IMR-90 (cell line): ENCODE data around the gene PPP1R1A. TPM values are rescaled to one million over a fixed set of nuclear protein-coding genes. Genes with fewer than 3 reads are reported as not detected.

Experiments
- ATAC-seq: fragments of 200-7000 bp; cut with Tn5 transposase; 2 replicates; pipeline ENCODE4 v1.9.1; 2020; ENCODE audit warnings: low read depth, mild to moderate bottlenecking, moderate library complexity
- BruUV-seq: library from RNA; stranded (reverse); fragments of 400-500 nt; replicated peaks from 2 replicates; lab custom pipeline; 2021; lab: Mats Ljungman, UMichigan
- CTCF ChIA-PET: fragments of 300-600 bp; formaldehyde crosslinking; extraction: SDS; loops from one replicate; lab custom pipeline; 2021; ENCODE audit warnings: antibody characterized with exemption; lab: Yijun Ruan, JAX
- POLR2A ChIA-PET: fragments of 300-600 bp; sonication (Branson Sonifier 250); formaldehyde crosslinking; loops from one replicate; lab custom pipeline; 2022; ENCODE audit warnings: antibody characterized with exemption; ENCODE audit not compliant: unreplicated experiment; lab: Charles Lee
- DNase-seq: peaks from one replicate; pipeline ENCODE4 v3.0.0; 2013
- H2AFZ ChIP-seq: replicated peaks from 2 replicates; pipeline ENCODE3; 2013; ENCODE audit warnings: low read length, mild to moderate bottlenecking; ENCODE audit not compliant: poor library complexity
- H2AK5ac ChIP-seq: 2 replicates; pipeline ENCODE4 v1.6.1; 2013; ENCODE audit warnings: low read depth, low read length, inconsistent platforms
- H2AK9ac ChIP-seq: replicated peaks from 2 replicates; pipeline ENCODE3; 2013; ENCODE audit warnings: mild to moderate bottlenecking, low read depth, low read length, moderate library complexity; ENCODE audit not compliant: poor library complexity
- H2BK120ac ChIP-seq: 2 replicates; pipeline ENCODE4 v1.6.1; 2013; ENCODE audit warnings: low read depth, low read length, inconsistent platforms
- H2BK15ac ChIP-seq: 3 replicates; pipeline ENCODE4 v1.6.1; 2013; ENCODE audit warnings: low read depth, low read length, inconsistent platforms
- H2BK20ac ChIP-seq: 2 replicates; pipeline ENCODE4 v1.6.1; 2013; ENCODE audit warnings: low read depth, mild to moderate bottlenecking, inconsistent platforms, low read length, moderate library complexity
- H2BK5ac ChIP-seq: 2 replicates; pipeline ENCODE4 v1.6.1; 2013; ENCODE audit warnings: mild to moderate bottlenecking, low read depth, low read length, inconsistent platforms; ENCODE audit not compliant: poor library complexity, severe bottlenecking
- H3K14ac ChIP-seq: replicated peaks from 2 replicates; pipeline ENCODE4 v1.6.1; 2013; ENCODE audit warnings: low read depth, low read length, inconsistent platforms
- H3K18ac ChIP-seq: 2 replicates; pipeline ENCODE4 v1.6.1; 2013; ENCODE audit warnings: low read depth, low read length, control low read depth
- H3K23ac ChIP-seq: 2 replicates; pipeline ENCODE4 v1.6.1; 2013; ENCODE audit warnings: low read depth, low read length, inconsistent platforms
- H3K27ac ChIP-seq: 2 replicates; pipeline ENCODE4 v1.5.1; 2013; ENCODE audit warnings: mild to moderate bottlenecking, control low read depth, low read length; ENCODE audit not compliant: insufficient read depth
- H3K27me3 ChIP-seq: 2 replicates; pipeline ENCODE4 v1.6.1; 2013; ENCODE audit warnings: low read length; ENCODE audit not compliant: control insufficient read depth, insufficient read depth
- H3K36me3 ChIP-seq: 2 replicates; pipeline ENCODE4 v1.6.1; 2013; ENCODE audit warnings: low read length, mixed read lengths; ENCODE audit not compliant: control insufficient read depth, insufficient read depth
- H3K4ac ChIP-seq: 2 replicates; pipeline ENCODE4 v1.6.1; 2013; ENCODE audit warnings: low read depth, low read length, inconsistent platforms
- H3K4me1 ChIP-seq: 2 replicates; pipeline ENCODE4 v1.6.1; 2013; ENCODE audit warnings: low read length, mixed read lengths; ENCODE audit not compliant: control insufficient read depth, insufficient read depth
- H3K4me2 ChIP-seq: 2 replicates; pipeline ENCODE4 v1.6.1; 2013; ENCODE audit warnings: low read depth, mild to moderate bottlenecking, control low read depth, low read length, moderate library complexity
- H3K4me3 ChIP-seq: 2 replicates; pipeline ENCODE4 v1.5.1; 2013; ENCODE audit warnings: low read depth, mild to moderate bottlenecking, control low read depth, low read length, moderate library complexity; ENCODE audit not compliant: insufficient read depth
- H3K56ac ChIP-seq: 2 replicates; pipeline ENCODE4 v1.6.1; 2013; ENCODE audit warnings: low read length, inconsistent platforms; ENCODE audit not compliant: insufficient read depth; ENCODE audit errors: extremely low read depth
- H3K79me1 ChIP-seq, 2 experiments: 2 replicates each; pipeline ENCODE4 v1.6.1; 2013; ENCODE audit warnings: low read length in 2 of 2, inconsistent platforms in 1 of 2, low read depth in 1 of 2
- H3K9ac ChIP-seq: 2 replicates; pipeline ENCODE4 v1.6.1; 2013; ENCODE audit warnings: low read depth, low read length, control low read depth
- H3K9me1 ChIP-seq: 2 replicates; pipeline ENCODE4 v1.6.1; 2013; ENCODE audit warnings: low read length, inconsistent platforms; ENCODE audit not compliant: insufficient read depth
- H3K9me3 ChIP-seq: 2 replicates; pipeline ENCODE4 v1.6.1; 2013; ENCODE audit warnings: low read length; ENCODE audit not compliant: control insufficient read depth, insufficient read depth
- H4K20me1 ChIP-seq: 2 replicates; pipeline ENCODE4 v1.6.1; 2013; ENCODE audit warnings: low read length, inconsistent platforms; ENCODE audit not compliant: insufficient read depth
- H4K5ac ChIP-seq: 2 replicates; pipeline ENCODE4 v1.6.1; 2013; ENCODE audit warnings: mild to moderate bottlenecking, low read depth, low read length, control low read depth
- H4K8ac ChIP-seq, 2 experiments: 2 replicates each; pipeline ENCODE4 v1.6.1; 2013; ENCODE audit warnings: low read depth in 2 of 2, low read length in 2 of 2, control low read depth in 1 of 2, inconsistent platforms in 1 of 2
- H4K91ac ChIP-seq: 2 replicates; pipeline ENCODE4 v1.6.1; 2013; ENCODE audit warnings: low read depth, low read length, inconsistent platforms; ENCODE audit not compliant: insufficient read depth
- CTCF ChIP-seq: conservative IDR thresholded peaks from 2 replicates; pipeline ENCODE4 v1.5.1; 2012; ENCODE audit warnings: mild to moderate bottlenecking, low read depth, low read length, improper control_type of control experiment
- MXI1 ChIP-seq: IDR thresholded peaks from 2 replicates; pipeline ENCODE4 v1.6.1; 2012; ENCODE audit warnings: low read depth, mild to moderate bottlenecking, low read length, moderate library complexity, borderline replicate concordance
- RAD21 ChIP-seq: IDR thresholded peaks from 2 replicates; pipeline ENCODE4 v1.6.1; 2012; ENCODE audit warnings: low read length, improper control_type of control experiment
- RFX5 ChIP-seq: IDR thresholded peaks from 2 replicates; pipeline ENCODE4 v1.8.0; 2012; ENCODE audit warnings: low read depth, mild to moderate bottlenecking, low read length, moderate library complexity
- SMC3 ChIP-seq: fragments of 150-350 bp; IDR thresholded peaks from 2 replicates; pipeline ENCODE4 v1.6.1; 2016; ENCODE audit warnings: low read depth, mild to moderate bottlenecking, antibody characterized with exemption, low read length, moderate library complexity
- WGBS, 2 experiments: methylation state at CpG; one replicate each; pipeline versions ENCODE4 v1.1.5 to v1.1.7; 2013; ENCODE audit warnings: missing lambda C conversion rate in 2 of 2; ENCODE audit not compliant: insufficient read length in 1 of 2; ENCODE audit errors: extremely low coverage in 2 of 2; 5-methylcytosine and 5-hydroxymethylcytosine counted together
- dilution Hi-C: fragments of 300-500 bp; cut with HindIII; formaldehyde crosslinking; loops from one replicate; pipeline ENCODE4 v1.14.3; 2018; ENCODE audit warnings: low sequenced_read_pairs; ENCODE audit not compliant: unreplicated experiment
- in situ Hi-C: fragments of 300-500 bp; cut with MboI; formaldehyde crosslinking; loops from 3 replicates; pipeline ENCODE4 v1.14.3; 2019; ENCODE audit warnings: low sequenced_read_pairs, inconsistent platforms, mixed read lengths
- intact Hi-C: fragments of 100-400 bp; cut with micrococcal nuclease; formaldehyde crosslinking; loops from 2 replicates; pipeline ENCODE4 v1.10.0; 2022
- polyA plus RNA-seq, 3 experiments: library from polyadenylated mRNA; depleted of rRNA; stranded (reverse); fragments of >200 nt; gene quantifications; 2 replicates each; pipeline ENCODE4 v1.2.3, GENCODE V29; 2012; ENCODE audit warnings: low replicate concordance in 1 of 3
- total RNA-seq: library from RNA; depleted of rRNA; stranded (reverse); fragments of >200 nt; gene quantifications from 2 replicates; pipeline ENCODE4 v1.2.3, GENCODE V29; 2012

The PPP1R1A gene
- total and polyA plus RNA-seq, 2 of the 4 experiments (the other 2 are of a cell fraction), result not detected

GRCh38 chr12:54601841-54602240, 13.4 kb upstream of the PPP1R1A start:
- Histone ChIP-seq H3K36me3 (no peaks in the 10 kb centered on the region), H3K9me1 (no peaks in the 10 kb centered on the region), H4K91ac (no peak overlapping the region), H2BK5ac (no peak overlapping the region), H2BK20ac (no peak overlapping the region), H2AK5ac (no peak overlapping the region), H3K27ac (no peak overlapping the region), H4K20me1 (no peaks in the 10 kb centered on the region), H3K4me3 (no peak overlapping the region), H3K4me2 (no peak overlapping the region), H3K9me3 (no peaks in the 10 kb centered on the region), H2AK9ac (no peak overlapping the region), H3K79me1 (no peaks in the 10 kb centered on the region), H2BK15ac (no peak overlapping the region), H3K18ac (no peak overlapping the region), H2BK120ac (no peak overlapping the region), H3K56ac (no peak overlapping the region), H3K4ac (no peak overlapping the region), H4K8ac (no peak overlapping the region), H2AFZ (no peak overlapping the region), H3K27me3 (peaks cover 3% of the 10 kb centered on the region; the same call in 1 of the 2 replicates), H3K14ac (no peak overlapping the region), H3K23ac (no peak overlapping the region), H4K5ac (no peak overlapping the region), H3K9ac (no peak overlapping the region), H3K4me1 (no peaks in the 10 kb centered on the region)
- ChIA-PET CTCF (no interaction called here), POLR2A (interaction anchor here (0.7 kb wide), 1 partner anchor 8 kb away, joined by 3 read pairs; no protein-coding TSS in a partner anchor)
- TF ChIP-seq SMC3 (no peak), MXI1 (no peak), CTCF (no peak), RAD21 (no peak), RFX5 (no peak)
- in situ Hi-C loops (no loop called here), intact Hi-C loops (loop anchor here (5.0 kb wide), 1 partner anchor 355 kb away; no protein-coding TSS in a partner anchor), dilution Hi-C loops (no loop called here)
- no TSS peak for BruUV-seq
- no peak for DNase-seq
- WGBS, 2 experiments, result no CpG with 5 or more reads among the region's 4 CpGs
- ATAC-seq, result no peak
